SK-N-SH (cell line): ENCODE data around the gene SCN2A.

ENCODE experiments used
- GABPA ChIP-seq: IDR thresholded peaks from 2 replicates; pipeline ENCODE4 v1.4.0; 2012; ENCODE audit warnings: low read depth, mild to moderate bottlenecking
- NRF1 ChIP-seq: IDR thresholded peaks from 2 replicates; pipeline ENCODE4 v1.6.1; 2012; ENCODE audit warnings: low read depth, mild to moderate bottlenecking, low read length
- POLR2AphosphoS5 ChIP-seq: IDR thresholded peaks from 2 replicates; pipeline ENCODE4 v1.6.1; 2012; ENCODE audit warnings: low read depth, low read length
- RCOR1 ChIP-seq: fragments of 150-350 bp; IDR thresholded peaks from 2 replicates; pipeline ENCODE4 v1.6.1; 2017; ENCODE audit warnings: antibody characterized with exemption, low read length
- TF ChIP-seq, protein P1 (sequence below): IDR thresholded peaks from 2 replicates; pipeline ENCODE4 v1.6.1; 2012; ENCODE audit warnings: mild to moderate bottlenecking, low read depth, low read length, moderate library complexity

DNA sequence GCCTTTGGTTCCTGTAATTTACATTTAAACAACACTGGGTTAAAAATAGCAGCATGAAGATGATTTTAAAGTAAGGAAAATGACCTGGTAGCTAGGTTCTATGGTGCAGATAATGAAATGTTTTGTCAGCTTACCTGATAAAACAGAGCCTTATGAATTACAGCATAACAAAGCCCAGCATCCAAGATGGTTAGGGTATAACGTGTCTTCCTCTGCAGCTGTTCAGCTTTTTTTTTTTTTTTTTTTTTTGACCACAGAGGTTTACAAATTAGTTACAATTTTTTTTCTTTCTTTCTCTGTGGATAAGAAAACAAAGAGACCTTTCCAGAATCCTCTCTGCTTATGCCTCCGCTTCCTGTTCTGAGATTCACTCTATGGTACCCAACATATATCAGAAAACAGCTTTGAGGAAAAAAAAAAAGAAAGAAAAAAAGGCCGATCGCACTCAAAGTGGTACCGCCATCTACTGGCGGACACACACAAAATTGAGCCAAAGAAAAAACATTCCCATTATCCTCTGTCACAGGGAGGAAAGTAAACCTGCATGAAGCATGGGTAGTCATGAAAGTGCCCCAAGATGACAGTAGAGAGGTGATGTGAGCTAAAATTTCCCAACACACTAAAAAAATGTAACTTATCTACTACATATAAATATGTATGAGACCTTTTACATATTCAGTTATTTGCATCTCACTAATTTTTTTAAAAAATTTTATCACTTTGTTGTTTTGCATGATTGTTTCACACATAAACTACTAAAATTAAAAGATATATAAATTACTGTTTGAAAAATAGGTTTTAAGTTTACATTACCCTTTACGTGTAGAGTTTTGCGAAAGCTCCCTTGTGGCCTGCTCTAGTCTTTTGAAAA lies 35.3 kb upstream of the SCN2A start, which contains the start of gene SCN3A:
- no peak for TF ChIP-seq NRF1
- no peak for TF ChIP-seq POLR2AphosphoS5
- peak; percentile 30; the same call in 1 of the 2 replicates for TF ChIP-seq RCOR1
- TF ChIP-seq, protein P1, sequence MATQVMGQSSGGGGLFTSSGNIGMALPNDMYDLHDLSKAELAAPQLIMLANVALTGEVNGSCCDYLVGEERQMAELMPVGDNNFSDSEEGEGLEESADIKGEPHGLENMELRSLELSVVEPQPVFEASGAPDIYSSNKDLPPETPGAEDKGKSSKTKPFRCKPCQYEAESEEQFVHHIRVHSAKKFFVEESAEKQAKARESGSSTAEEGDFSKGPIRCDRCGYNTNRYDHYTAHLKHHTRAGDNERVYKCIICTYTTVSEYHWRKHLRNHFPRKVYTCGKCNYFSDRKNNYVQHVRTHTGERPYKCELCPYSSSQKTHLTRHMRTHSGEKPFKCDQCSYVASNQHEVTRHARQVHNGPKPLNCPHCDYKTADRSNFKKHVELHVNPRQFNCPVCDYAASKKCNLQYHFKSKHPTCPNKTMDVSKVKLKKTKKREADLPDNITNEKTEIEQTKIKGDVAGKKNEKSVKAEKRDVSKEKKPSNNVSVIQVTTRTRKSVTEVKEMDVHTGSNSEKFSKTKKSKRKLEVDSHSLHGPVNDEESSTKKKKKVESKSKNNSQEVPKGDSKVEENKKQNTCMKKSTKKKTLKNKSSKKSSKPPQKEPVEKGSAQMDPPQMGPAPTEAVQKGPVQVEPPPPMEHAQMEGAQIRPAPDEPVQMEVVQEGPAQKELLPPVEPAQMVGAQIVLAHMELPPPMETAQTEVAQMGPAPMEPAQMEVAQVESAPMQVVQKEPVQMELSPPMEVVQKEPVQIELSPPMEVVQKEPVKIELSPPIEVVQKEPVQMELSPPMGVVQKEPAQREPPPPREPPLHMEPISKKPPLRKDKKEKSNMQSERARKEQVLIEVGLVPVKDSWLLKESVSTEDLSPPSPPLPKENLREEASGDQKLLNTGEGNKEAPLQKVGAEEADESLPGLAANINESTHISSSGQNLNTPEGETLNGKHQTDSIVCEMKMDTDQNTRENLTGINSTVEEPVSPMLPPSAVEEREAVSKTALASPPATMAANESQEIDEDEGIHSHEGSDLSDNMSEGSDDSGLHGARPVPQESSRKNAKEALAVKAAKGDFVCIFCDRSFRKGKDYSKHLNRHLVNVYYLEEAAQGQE = no peak
- TF ChIP-seq GABPA = no peak
